Putamen (tissue), 1 donor: ENCODE results near the gene BPHL.
A peak's percentile ranks its signal among the peaks of the same experiment; 100 is the strongest.
"Not testable (repeated sequence)": the region's sequence is repeated elsewhere in the genome, so short reads cannot be mapped to it uniquely, and the experiment has no call there.

ENCODE experiments used
- DNase-seq: peaks from one replicate; pipeline ENCODE4 v3.0.0-alpha.2; 2016; ENCODE audit warnings: low spot score

Gene BPHL

DNA sequence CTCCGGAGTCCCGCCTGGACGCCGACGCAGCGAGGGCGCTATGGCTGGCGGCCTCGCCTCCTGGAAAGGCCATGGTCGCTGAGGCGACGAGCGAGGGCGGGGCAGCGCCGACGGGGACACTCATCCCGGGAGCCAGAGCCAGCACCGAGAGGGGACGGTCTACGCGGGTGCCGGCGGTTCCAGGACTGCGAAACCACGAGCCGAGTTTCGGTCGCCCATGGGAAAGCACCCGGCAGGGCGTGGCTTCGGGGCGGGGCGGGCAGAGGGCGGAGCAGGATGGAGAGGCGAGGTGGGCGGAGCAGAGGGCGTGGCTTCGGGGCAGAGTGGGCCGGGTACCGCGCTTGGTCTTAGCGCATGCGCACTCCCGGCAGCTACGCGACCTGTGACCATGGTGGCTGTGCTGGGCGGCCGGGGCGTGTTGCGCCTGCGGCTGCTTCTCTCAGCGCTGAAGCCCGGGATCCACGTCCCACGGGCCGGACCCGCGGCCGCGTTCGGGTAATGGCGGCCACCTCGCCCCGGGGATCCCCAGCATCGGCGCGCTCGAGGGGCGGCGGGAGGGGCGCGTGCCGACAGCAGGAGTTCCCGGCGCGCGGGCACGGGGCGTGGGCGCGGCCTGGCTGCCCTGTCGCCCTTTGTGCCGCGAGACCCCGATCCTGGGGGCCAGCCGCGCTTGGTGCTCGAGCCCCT lies at the start of gene BPHL:
Gene BPHL, plus strand, starts transcription at position 359 of the 687 bp plus-strand sequence. Its CDS starts 30 bp downstream, at position 389.
- peak; percentile 96 for DNase-seq

DNA sequence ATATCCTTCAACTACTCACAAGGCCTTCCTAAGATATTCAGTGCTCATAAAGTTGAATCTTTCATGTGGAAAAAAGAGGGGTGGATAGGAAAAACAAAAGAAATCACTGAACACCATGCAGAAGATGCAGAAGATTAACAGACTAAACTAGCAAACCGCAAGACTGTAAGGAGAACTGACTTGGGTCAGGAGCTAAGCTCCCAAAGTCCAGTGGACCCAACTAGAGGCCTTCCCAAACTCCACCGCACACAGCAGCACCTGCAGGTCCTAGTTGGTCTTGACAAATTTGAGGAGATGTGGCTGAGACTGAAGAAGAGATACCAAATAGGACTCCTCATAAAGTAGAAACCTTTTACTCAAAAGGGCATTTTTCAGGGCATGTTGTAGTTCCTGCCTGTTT lies 46.9 kb upstream of the BPHL start:
- DNase-seq: no peak

GRCh38 chr6:3072798-3073197 lies 45.7 kb upstream of the BPHL start:
- no peak for DNase-seq

GRCh38 chr6:3073382-3073781 lies 45.1 kb upstream of the BPHL start:
- DNase-seq: no peak

GRCh38 chr6:3075772-3076113 lies 42.8 kb upstream of the BPHL start:
- DNase-seq: no peak

GRCh38 chr6:3076320-3076719 lies 42.2 kb upstream of the BPHL start:
- DNase-seq: no peak

- DNase-seq: no peak
Observed at GRCh38 chr6:3077430-3077829, 41.1 kb upstream of the BPHL start.

- not testable (repeated sequence) for DNase-seq
Observed at GRCh38 chr6:3078952-3079351, 39.6 kb upstream of the BPHL start.

DNA sequence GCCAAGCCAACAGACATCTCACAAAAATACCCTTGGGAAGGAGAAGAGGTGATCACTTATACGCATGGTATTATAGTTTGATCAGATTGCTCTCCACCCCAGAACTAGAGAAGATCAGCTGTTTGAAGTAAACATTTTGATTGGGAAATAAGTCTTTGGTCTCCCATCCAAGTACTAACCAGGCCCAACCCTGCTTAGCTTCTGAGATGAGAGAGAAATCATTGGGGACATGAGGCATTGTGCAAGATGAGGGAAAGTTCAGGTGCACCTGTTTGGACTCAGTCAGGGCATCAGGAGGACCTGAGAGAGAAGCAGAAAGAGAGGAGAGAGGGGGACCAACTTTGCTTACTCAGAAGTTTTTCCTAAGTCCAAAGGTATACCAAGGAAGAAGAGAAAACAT lies 38.8 kb upstream of the BPHL start:
- no peak for DNase-seq

GRCh38 chr6:3081960-3082359 lies 36.6 kb upstream of the BPHL start:
- peak; percentile 22 for DNase-seq

DNA sequence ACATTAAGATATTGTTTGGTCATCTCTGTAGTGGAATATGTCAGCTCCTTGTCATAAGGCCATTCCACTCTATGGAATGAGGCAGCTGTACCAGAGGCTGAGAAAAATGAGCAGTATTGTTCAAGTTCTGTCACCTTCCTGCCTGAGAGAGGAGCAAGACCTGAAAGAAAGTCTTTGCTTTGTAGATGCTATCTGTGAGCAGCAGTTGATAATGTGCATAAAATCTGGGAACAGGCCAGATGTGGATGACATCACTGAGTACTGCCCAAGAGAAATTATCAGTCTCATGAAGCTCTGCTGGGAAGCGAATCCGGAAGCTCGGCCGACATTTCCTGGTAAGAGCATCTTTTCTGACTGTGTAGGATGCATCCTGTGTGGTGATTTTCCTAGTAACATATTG lies 33.4 kb upstream of the BPHL start:
- DNase-seq: no peak

DNA sequence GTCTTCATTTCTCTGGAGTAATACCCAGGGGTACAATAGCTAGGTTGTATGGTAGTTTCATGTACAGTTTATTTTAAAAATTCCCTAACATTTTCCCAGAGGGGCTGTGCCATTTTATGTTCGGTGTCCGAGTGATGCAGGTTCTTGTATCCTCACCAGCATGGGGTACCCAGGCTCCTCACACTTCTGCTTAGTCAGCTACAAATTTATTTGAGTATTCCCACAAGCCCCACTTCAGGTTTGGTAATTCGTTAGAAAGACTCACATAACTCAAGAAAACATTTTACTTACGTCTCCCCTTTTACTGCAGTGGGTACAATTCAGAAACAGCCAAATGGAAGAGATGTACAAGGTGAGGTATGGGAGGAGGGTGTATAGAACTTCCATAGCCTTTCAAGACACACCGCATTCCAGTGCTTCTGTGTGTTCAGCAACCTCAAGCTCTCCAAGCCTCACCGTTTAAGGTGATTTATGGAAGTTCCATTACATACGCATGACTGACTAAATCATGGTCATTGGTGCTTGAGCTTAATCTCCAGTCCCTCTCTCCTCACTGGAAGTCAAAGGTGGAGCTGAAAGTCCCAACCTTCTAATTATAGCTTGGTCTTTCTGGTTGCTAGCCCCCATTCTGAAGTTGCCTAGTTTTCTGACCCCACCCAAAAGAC lies 32.1 kb upstream of the BPHL start:
- DNase-seq: no peak

DNA sequence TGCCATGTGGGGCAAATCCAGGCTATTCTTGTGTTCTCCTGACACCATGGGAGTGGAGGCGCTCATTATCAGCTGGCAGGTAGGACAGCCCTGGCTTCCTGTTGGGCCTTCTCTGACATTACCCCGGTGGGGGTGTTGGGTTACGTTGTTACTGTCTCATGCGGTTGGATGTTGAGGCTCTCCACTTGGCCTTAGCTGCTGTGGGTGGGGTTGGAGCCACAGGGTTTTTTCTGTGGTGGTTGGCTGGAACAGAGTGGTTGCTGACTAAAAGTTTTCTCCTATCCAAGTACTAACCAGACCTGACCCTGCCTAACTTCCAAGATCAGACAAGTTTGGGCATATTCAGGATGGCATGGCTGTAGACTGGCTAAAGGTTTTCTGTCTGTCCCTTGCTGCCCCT lies 30.1 kb upstream of the BPHL start:
- no peak for DNase-seq

- no peak for DNase-seq
Observed at GRCh38 chr6:3088968-3089367, 29.5 kb upstream of the BPHL start.

GRCh38 chr6:3090013-3090412 lies 28.5 kb upstream of the BPHL start:
- DNase-seq: no peak

DNA sequence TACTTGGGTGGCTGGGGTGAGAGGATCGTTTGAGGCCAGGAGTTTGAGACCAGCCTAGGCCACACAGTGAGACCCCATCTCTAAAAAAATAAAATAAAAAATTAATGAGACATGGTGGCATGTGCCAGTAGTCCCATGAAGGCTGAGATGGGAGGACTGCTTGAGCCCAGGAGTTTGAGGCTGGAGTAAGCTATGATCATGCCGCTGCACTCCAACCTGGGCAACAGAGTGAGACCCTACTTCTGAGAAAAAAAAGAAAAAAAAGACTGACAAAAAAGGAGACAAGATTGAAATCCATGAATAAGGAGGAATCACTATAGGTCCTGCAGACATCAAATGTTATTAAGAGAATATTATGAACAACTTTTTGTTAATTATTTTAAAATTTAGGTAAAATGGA lies 23.7 kb upstream of the BPHL start:
- no peak for DNase-seq

- no peak for DNase-seq
Observed at GRCh38 chr6:3102875-3103274, 15.6 kb upstream of the BPHL start.

- DNase-seq: no peak
Observed at GRCh38 chr6:3108746-3109414, 9.6 kb upstream of the BPHL start.

- no peak for DNase-seq
Observed at GRCh38 chr6:3109761-3110160, 8.8 kb upstream of the BPHL start.

- DNase-seq: no peak
Observed at GRCh38 chr6:3114377-3114776, 4.1 kb upstream of the BPHL start.

- no peak for DNase-seq
Observed at GRCh38 chr6:3117912-3118352, 579 bp upstream of the BPHL start.

DNA sequence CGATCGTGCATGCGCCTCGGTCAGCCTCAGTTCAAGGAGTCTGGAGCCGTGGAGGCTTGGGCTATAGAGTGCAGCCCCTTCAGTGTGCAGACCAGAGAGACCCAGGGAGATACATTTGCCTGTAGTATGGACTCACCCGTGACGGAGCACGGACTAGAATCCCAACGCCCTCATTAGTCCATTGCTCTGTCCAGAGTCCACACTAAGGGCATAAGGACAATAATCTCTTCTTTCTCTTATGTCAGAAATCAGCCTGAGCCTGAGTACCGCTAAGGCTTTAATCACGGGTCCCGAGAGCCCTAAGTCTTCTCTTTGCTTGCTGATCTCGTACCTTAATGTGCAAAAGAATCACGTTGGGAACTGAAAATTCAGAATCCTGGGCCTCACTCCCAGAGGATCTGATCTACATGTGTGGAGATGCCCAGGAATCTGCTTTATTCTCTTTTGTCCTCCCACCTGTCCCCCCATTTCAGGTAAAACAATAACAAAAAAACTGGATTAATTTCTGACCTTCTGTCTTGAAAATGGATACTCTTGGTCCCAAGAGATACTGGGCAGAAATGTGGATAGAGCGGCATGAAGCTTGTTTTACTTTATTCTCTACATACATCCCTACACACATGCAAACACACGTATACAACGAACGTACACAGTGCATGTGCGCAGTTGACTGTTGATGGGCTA lies 671 bp downstream of the BPHL start:
- no peak for DNase-seq

DNA sequence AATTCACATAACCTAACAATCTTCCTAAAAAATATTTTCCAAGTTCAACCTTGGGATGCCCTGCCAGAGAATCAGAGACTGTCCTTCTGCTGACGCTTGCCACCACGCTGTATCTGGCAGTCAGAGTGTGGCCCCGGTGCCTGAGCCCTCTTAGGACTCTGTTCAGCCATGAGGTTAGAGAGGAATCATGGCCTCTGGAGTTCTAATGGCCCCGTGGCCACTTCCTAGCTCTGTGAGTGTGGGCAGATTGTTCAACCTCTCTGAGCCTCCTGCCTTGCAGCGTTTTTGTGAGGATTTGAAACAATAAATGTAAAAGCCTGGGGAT lies 2.2 kb downstream of the BPHL start:
- DNase-seq: no peak
